ENCODE data around the gene TTC12. TPM values are rescaled to one million over a fixed set of nuclear protein-coding genes. Genes with fewer than 3 reads are reported as not detected.

TTC12 gene
- total and polyA plus RNA-seq, 10 of the 15 experiments (the other 5 are each of a cell fraction or from before 2014, with no cell fraction given), result 3.7 to 14.0 (median 8.1) TPM

DNA sequence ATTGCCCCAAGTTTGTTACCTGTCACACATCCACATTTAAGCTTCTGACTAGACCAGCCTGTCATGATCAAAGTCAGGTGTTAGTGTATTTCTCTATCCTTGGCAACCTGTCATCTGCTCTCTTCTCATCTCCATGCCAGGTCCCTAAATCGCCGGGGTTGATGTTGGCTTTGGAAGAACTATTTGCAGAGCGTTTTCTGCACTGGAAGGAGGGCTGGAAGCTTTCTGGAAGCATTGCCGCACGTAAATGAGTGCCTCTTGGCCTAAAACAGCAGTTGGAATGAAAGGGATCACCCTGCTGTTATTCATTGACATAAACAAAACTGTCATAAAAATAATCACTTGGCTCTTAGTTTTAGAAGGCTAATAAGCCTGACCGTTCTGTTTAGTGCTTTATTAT, 1.4 kb downstream of the TTC12 start:
- H3K9ac ChIP-seq (ENCODE audit: control insufficient read depth, insufficient read depth, low read length), result no peak overlapping the region; the same call in 1 of the 2 replicates
- H3K9me3 ChIP-seq (replicated peaks; ENCODE audit: control insufficient read depth, insufficient read depth, low read length), result no peaks in the 10 kb centered on the region
- ChIA-PET RAD21 (ENCODE audit: unreplicated experiment) (no interaction called here), SMC1A (ENCODE audit: uncharacterized antibody, unreplicated experiment) (interaction anchor here (1.3 to 2.2 kb wide), 3 partner anchors 10 to 27 kb away, joined by 4 to 7 read pairs (median 5); no protein-coding TSS in a partner anchor), POLR2A (no interaction called here), CTCF (interaction anchor here (0.8 to 1.6 kb wide), 4 partner anchors 10 to 216 kb away, joined by 3 to 4 read pairs (median 3); no protein-coding TSS in a partner anchor)
- 77% methylated on average over 6 of the region's 6 CpGs for WGBS (ENCODE audit: insufficient coverage, insufficient replicate concordance, low lambda C conversion rate, missing lambda C conversion rate)
- TF ChIP-seq MYC (IDR thresholded peaks at IDR 0.05; ENCODE audit: insufficient read depth, insufficient read length, insufficient replicate concordance, low read length, severe bottlenecking) (no peak), MXI1 (IDR thresholded peaks at IDR 0.05; ENCODE audit: low read depth, low read length) (no peak)
- TF ChIP-seq, protein P1, sequence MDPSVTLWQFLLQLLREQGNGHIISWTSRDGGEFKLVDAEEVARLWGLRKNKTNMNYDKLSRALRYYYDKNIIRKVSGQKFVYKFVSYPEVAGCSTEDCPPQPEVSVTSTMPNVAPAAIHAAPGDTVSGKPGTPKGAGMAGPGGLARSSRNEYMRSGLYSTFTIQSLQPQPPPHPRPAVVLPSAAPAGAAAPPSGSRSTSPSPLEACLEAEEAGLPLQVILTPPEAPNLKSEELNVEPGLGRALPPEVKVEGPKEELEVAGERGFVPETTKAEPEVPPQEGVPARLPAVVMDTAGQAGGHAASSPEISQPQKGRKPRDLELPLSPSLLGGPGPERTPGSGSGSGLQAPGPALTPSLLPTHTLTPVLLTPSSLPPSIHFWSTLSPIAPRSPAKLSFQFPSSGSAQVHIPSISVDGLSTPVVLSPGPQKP (IDR thresholded peaks at IDR 0.05; ENCODE audit: low read depth, low read length), result no peak
- in situ Hi-C loops (cut with MboI) (loop anchor here (10.0 kb wide), 1 partner anchor 459 kb away; the partner anchor contains the start of genes CLDN25 and ZW10), intact Hi-C loops (cut with micrococcal nuclease; ENCODE audit: unreplicated experiment) (no loop called here)
- peak overlapping the region; percentile 84; the same call in 1 of the 2 replicates for H3K4me2 ChIP-seq (ENCODE audit: control insufficient read depth, insufficient read depth)
- no peaks in the 10 kb centered on the region for H3K27me3 ChIP-seq (replicated peaks in 1 of 2; ENCODE audit: control insufficient read depth in 2 of 2, insufficient read depth in 2 of 2, low read length in 1 of 2)
- no peaks in the 10 kb centered on the region for H4K20me1 ChIP-seq (ENCODE audit: control insufficient read depth, insufficient read depth)
- peaks cover 10% of the 10 kb centered on the region for H3K4me1 ChIP-seq (ENCODE audit: control insufficient read depth, insufficient read depth, low read length)
- no peak for DNase-seq (ENCODE audit: low read depth, low spot score)
- H3K36me3 ChIP-seq (ENCODE audit: control insufficient read depth in 2 of 2, insufficient read depth in 2 of 2, low read length in 1 of 2), result no peaks in the 10 kb centered on the region
- no peak overlapping the region for H3K27ac ChIP-seq (ENCODE audit: control insufficient read depth, insufficient read depth)
- peak overlapping the region; percentile 83; the same call in 1 of the 2 replicates for H3K4me3 ChIP-seq
- H2AFZ ChIP-seq (ENCODE audit: control insufficient read depth, low read depth, low read length), result no peak overlapping the region
- no peak for FAIRE-seq
- BruUV-seq (replicated peaks), result no TSS peak
- peaks cover 2% of the 10 kb centered on the region for H3K79me2 ChIP-seq (ENCODE audit: control insufficient read depth, insufficient read depth, low read length)
- ATAC-seq, result no peak

DNA sequence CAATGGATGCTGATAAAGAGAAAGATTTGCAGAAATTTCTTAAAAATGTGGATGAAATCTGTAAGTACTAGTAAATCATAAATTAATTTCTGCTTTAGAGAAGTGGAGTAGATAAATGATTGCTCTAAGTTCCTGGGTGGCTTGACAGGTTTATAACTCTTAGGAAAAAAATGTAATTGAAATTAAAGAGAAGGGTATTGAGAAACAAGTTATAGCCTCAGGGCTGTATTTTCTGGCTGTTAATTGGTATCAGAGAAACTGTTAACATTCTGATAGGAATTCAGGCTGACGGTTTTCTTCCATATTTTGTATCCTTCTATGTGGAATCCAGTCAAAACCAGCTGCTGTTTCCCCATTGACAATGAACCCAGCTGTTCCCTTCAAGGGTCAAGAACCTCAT, 1.9 kb downstream of the TTC12 start:
- RAD21 ChIA-PET (ENCODE audit: unreplicated experiment), result no interaction called here
- in situ Hi-C loops (cut with MboI) (loop anchor here (10.0 kb wide), 1 partner anchor 459 kb away; the partner anchor contains the start of genes CLDN25 and ZW10), intact Hi-C loops (cut with micrococcal nuclease; ENCODE audit: unreplicated experiment) (no loop called here)
- no peaks in the 10 kb centered on the region for H3K27me3 ChIP-seq (replicated peaks in 1 of 2; ENCODE audit: control insufficient read depth in 2 of 2, insufficient read depth in 2 of 2, low read length in 1 of 2)
- 35% methylated on average over 1 of the region's 1 CpG for WGBS (ENCODE audit: insufficient coverage, insufficient replicate concordance, low lambda C conversion rate, missing lambda C conversion rate)
- no TSS peak for BruUV-seq (replicated peaks)
- no peaks in the 10 kb centered on the region for H3K9me3 ChIP-seq (replicated peaks; ENCODE audit: control insufficient read depth, insufficient read depth, low read length)
- POLR2A ChIA-PET, result interaction anchor here (0.5 to 0.8 kb wide), 2 partner anchors 14 to 1324 kb away, joined by 3 read pairs; no protein-coding TSS in a partner anchor
- no peaks in the 10 kb centered on the region for H4K20me1 ChIP-seq (ENCODE audit: control insufficient read depth, insufficient read depth)
- H3K9ac ChIP-seq (ENCODE audit: control insufficient read depth, insufficient read depth, low read length), result no peak overlapping the region
- H3K79me2 ChIP-seq (ENCODE audit: control insufficient read depth, insufficient read depth, low read length), result peaks cover 2% of the 10 kb centered on the region
- CTCF ChIA-PET, result interaction anchor here (0.8 to 1.1 kb wide), 3 partner anchors 10 to 216 kb away, joined by 3 read pairs; no protein-coding TSS in a partner anchor
- no peak overlapping the region for H2AFZ ChIP-seq (ENCODE audit: control insufficient read depth, low read depth, low read length)
- peaks cover 10% of the 10 kb centered on the region for H3K4me1 ChIP-seq (ENCODE audit: control insufficient read depth, insufficient read depth, low read length)
- H3K4me2 ChIP-seq (ENCODE audit: control insufficient read depth, insufficient read depth), result no peak overlapping the region
- H3K4me3 ChIP-seq, result no peak overlapping the region
- no peak for ATAC-seq
- H3K36me3 ChIP-seq (ENCODE audit: control insufficient read depth in 2 of 2, insufficient read depth in 2 of 2, low read length in 1 of 2), result no peaks in the 10 kb centered on the region
- SMC1A ChIA-PET (ENCODE audit: uncharacterized antibody, unreplicated experiment), result interaction anchor here (1.3 to 2.2 kb wide), 3 partner anchors 9 to 27 kb away, joined by 4 to 7 read pairs (median 5); no protein-coding TSS in a partner anchor
- DNase-seq (ENCODE audit: low read depth, low spot score), result no peak
- H3K27ac ChIP-seq (ENCODE audit: control insufficient read depth, insufficient read depth), result no peak overlapping the region
- FAIRE-seq, result no peak
- TF ChIP-seq FOXK2 (IDR thresholded peaks at IDR 0.05), result no peak
- TF ChIP-seq SP1 (IDR thresholded peaks at IDR 0.05; ENCODE audit: low read depth, low read length), result no peak
- no peak for TF ChIP-seq NFYB (IDR thresholded peaks at IDR 0.05; ENCODE audit: insufficient read depth, low read depth, low read length)
- TF ChIP-seq, protein P2, sequence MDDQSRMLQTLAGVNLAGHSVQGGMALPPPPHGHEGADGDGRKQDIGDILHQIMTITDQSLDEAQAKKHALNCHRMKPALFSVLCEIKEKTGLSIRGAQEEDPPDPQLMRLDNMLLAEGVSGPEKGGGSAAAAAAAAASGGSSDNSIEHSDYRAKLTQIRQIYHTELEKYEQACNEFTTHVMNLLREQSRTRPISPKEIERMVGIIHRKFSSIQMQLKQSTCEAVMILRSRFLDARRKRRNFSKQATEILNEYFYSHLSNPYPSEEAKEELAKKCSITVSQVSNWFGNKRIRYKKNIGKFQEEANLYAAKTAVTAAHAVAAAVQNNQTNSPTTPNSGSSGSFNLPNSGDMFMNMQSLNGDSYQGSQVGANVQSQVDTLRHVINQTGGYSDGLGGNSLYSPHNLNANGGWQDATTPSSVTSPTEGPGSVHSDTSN (IDR thresholded peaks at IDR 0.05; ENCODE audit: insufficient replicate concordance, low read depth, low read length), result no peak
- TF ChIP-seq ZNF384 (IDR thresholded peaks at IDR 0.05; ENCODE audit: borderline replicate concordance, low read depth, low read length), result no peak
- TF ChIP-seq BACH1 (IDR thresholded peaks at IDR 0.05; ENCODE audit: borderline replicate concordance), result no peak
- TF ChIP-seq, protein P3, sequence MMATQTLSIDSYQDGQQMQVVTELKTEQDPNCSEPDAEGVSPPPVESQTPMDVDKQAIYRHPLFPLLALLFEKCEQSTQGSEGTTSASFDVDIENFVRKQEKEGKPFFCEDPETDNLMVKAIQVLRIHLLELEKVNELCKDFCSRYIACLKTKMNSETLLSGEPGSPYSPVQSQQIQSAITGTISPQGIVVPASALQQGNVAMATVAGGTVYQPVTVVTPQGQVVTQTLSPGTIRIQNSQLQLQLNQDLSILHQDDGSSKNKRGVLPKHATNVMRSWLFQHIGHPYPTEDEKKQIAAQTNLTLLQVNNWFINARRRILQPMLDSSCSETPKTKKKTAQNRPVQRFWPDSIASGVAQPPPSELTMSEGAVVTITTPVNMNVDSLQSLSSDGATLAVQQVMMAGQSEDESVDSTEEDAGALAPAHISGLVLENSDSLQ (IDR thresholded peaks at IDR 0.05), result no peak
- no peak for TF ChIP-seq KLF5 (IDR thresholded peaks at IDR 0.05; ENCODE audit: partially characterized antibody)
- TF ChIP-seq WRNIP1 (IDR thresholded peaks at IDR 0.05; ENCODE audit: borderline replicate concordance, low read depth, low read length), result no peak
- TF ChIP-seq LARP7 (IDR thresholded peaks at IDR 0.05), result no peak
- no peak for TF ChIP-seq BHLHE40 (IDR thresholded peaks at IDR 0.05; ENCODE audit: borderline replicate concordance in 1 of 2, low read depth in 2 of 2, low read length in 1 of 2)
